HepG2 (cell line): ENCODE measurements around the gene COPZ1. TPM values are rescaled to one million over a fixed set of nuclear protein-coding genes. Genes with fewer than 3 reads are reported as not detected.

Source experiments
- ATAC-seq: fragments of 200-7000 bp; cut with Tn5 transposase; 3 replicates; pipeline ENCODE4 v1.9.1; 2020; ENCODE audit warnings: mild to moderate bottlenecking, moderate library complexity
- BruUV-seq: library from RNA; stranded (reverse); fragments of 400-500 nt; replicated peaks from 2 replicates; lab custom pipeline; 2021; lab: Mats Ljungman, UMichigan
- CTCF ChIA-PET: fragments of 300-600 bp; formaldehyde crosslinking; extraction: SDS; loops from one replicate; lab custom pipeline; 2021; ENCODE audit warnings: low total read pairs, inconsistent platforms, low intra/inter-chr PET ratio; lab: Yijun Ruan, JAX
- POLR2A ChIA-PET: fragments of 350-600 bp; sonication (Branson Sonifier 250); formaldehyde crosslinking; loops from one replicate; lab custom pipeline; 2020; ENCODE audit warnings: antibody characterized with exemption, inconsistent platforms; lab: Yijun Ruan, JAX
- DNase-seq: peaks from one replicate; pipeline ENCODE4 v3.0.0-alpha.2; 2015; ENCODE audit warnings: low spot score
- FAIRE-seq: peaks from 3 replicates; lab custom pipeline; 2011; peaks lifted over from hg19 to GRCh38; lab: Jason Lieb, UNC
- H2AFZ ChIP-seq: one replicate; pipeline ENCODE4 v1.6.1; 2011; ENCODE audit warnings: low read length, inconsistent platforms
- H3K27ac ChIP-seq: fragments of 300-600 bp; 3 replicates; pipeline ENCODE4 v1.8.0; 2011; ENCODE audit warnings: mixed run types, mild to moderate bottlenecking, mixed read lengths, low read length, inconsistent platforms; ENCODE audit not compliant: insufficient read depth; ENCODE audit errors: extremely low read length
- H3K27me3 ChIP-seq, 2 experiments: fragments of 200-600 bp in 1 of 2; 2 replicates in 1 of 2; 3 replicates in 1 of 2; pipeline versions ENCODE4 v1.6.0 to v1.8.0; 2011; ENCODE audit warnings: low read length in 2 of 2, mild to moderate bottlenecking in 2 of 2, moderate library complexity in 2 of 2, inconsistent platforms in 1 of 2; ENCODE audit not compliant: insufficient read depth in 2 of 2, control insufficient read depth in 1 of 2
- H3K36me3 ChIP-seq, 2 experiments: fragments of 200-600 bp in 1 of 2; replicated peaks in 1 of 2; 2 replicates in 1 of 2; 3 replicates in 1 of 2; pipeline versions ENCODE4 v1.5.1 to v1.8.0; 2011; ENCODE audit warnings: low read length in 2 of 2, inconsistent platforms in 1 of 2; ENCODE audit not compliant: insufficient read depth in 2 of 2, control insufficient read depth in 1 of 2
- H3K4me1 ChIP-seq: 2 replicates; pipeline ENCODE4 v1.5.1; 2012; ENCODE audit warnings: low read length, inconsistent platforms; ENCODE audit not compliant: insufficient read depth
- H3K4me2 ChIP-seq: 2 replicates; pipeline ENCODE4 v1.6.0; 2011; ENCODE audit warnings: low read depth, low read length, inconsistent platforms
- H3K4me3 ChIP-seq, 3 experiments: fragments of 200-600 bp in 1 of 3; sonication (generic), shearing (Covaris generic) in 1 of 3; replicated peaks in 1 of 3; 2 replicates each; pipeline ENCODE4 v1.5.1; 2011 to 2016; ENCODE audit warnings: low read length in 3 of 3, inconsistent platforms in 2 of 3, low read depth in 2 of 3, mild to moderate bottlenecking in 2 of 3, control low read depth in 1 of 3, mixed read lengths in 1 of 3; ENCODE audit not compliant: insufficient read depth in 1 of 3
- H3K79me2 ChIP-seq: one replicate; pipeline ENCODE4 v1.6.1; 2011; ENCODE audit warnings: low read length, inconsistent platforms; ENCODE audit not compliant: insufficient read depth
- H3K9ac ChIP-seq: 2 replicates; pipeline ENCODE4 v1.6.0; 2011; ENCODE audit warnings: mild to moderate bottlenecking, low read depth, low read length, inconsistent platforms; ENCODE audit not compliant: insufficient read depth
- H3K9me3 ChIP-seq: 2 replicates; pipeline ENCODE4 v1.5.1; 2012; ENCODE audit warnings: mild to moderate bottlenecking, low read length
- H4K20me1 ChIP-seq: 2 replicates; pipeline ENCODE4 v1.6.0; 2011; ENCODE audit warnings: inconsistent platforms, mild to moderate bottlenecking, low read length, moderate library complexity; ENCODE audit not compliant: insufficient read depth
- AKAP8 ChIP-seq: sonication (generic); formaldehyde crosslinking; IDR thresholded peaks from 2 replicates; pipeline ENCODE4 v1.5.1; 2020; ENCODE audit warnings: mild to moderate bottlenecking, missing genetic modification reagents
- ASH2L ChIP-seq: fragments of 300-600, 200-600 bp; sonication (generic); IDR thresholded peaks from 2 replicates; pipeline ENCODE4 v1.7.0; 2017; ENCODE audit warnings: low read depth, mild to moderate bottlenecking, moderate library complexity, mixed read lengths, low read length; ENCODE audit not compliant: insufficient read length
- CCDC6 ChIP-seq: sonication (generic); formaldehyde crosslinking; IDR thresholded peaks from 2 replicates; pipeline ENCODE4 v1.8.1; 2022; ENCODE audit warnings: mild to moderate bottlenecking, missing genetic modification reagents, moderate library complexity
- GZF1 ChIP-seq: sonication (generic); formaldehyde crosslinking; IDR thresholded peaks from 2 replicates; pipeline ENCODE4 v1.5.1; 2020; ENCODE audit warnings: mild to moderate bottlenecking, missing genetic modification reagents
- KAT2B ChIP-seq: fragments of 150-350 bp; IDR thresholded peaks from 2 replicates; pipeline ENCODE4 v1.6.1; 2014; ENCODE audit warnings: low read depth, low read length, borderline replicate concordance
- NFE2L2 ChIP-seq: fragments of 150-350 bp; IDR thresholded peaks from 2 replicates; pipeline ENCODE4 v1.6.1; 2014; ENCODE audit warnings: low read length
- RBFOX2 ChIP-seq: fragments of 200-400 bp; formaldehyde crosslinking; IDR thresholded peaks from 2 replicates; pipeline ENCODE4 v1.6.1; 2017; ENCODE audit warnings: low read depth, mild to moderate bottlenecking, low read length
- SYNCRIP ChIP-seq: fragments of 200-400 bp; formaldehyde crosslinking; IDR thresholded peaks from 2 replicates; pipeline ENCODE4 v1.6.1; 2018; ENCODE audit warnings: mild to moderate bottlenecking, low read depth, low read length; ENCODE audit not compliant: insufficient read depth
- TARDBP ChIP-seq: sonication (generic); formaldehyde crosslinking; IDR thresholded peaks from 2 replicates; pipeline ENCODE4 v1.8.0; 2022; ENCODE audit warnings: mild to moderate bottlenecking, missing genetic modification reagents
- ZC3H4 ChIP-seq: sonication (generic); formaldehyde crosslinking; IDR thresholded peaks from 2 replicates; pipeline ENCODE4 v1.4.0; 2020; ENCODE audit warnings: missing genetic modification reagents, borderline replicate concordance
- ZMYM4 ChIP-seq: sonication (generic); formaldehyde crosslinking; IDR thresholded peaks from 2 replicates; pipeline ENCODE4 v1.8.1; 2023; ENCODE audit warnings: mild to moderate bottlenecking, missing genetic modification reagents
- ZNF225 ChIP-seq: sonication (generic); formaldehyde crosslinking; IDR thresholded peaks from 2 replicates; pipeline ENCODE4 v1.4.0; 2020; ENCODE audit warnings: mild to moderate bottlenecking, missing genetic modification reagents
- ZNF605 ChIP-seq: sonication (generic); formaldehyde crosslinking; IDR thresholded peaks from 2 replicates; pipeline ENCODE4 v1.8.0; 2022; ENCODE audit warnings: mild to moderate bottlenecking, missing genetic modification reagents
- ZNF782 ChIP-seq: sonication (generic); formaldehyde crosslinking; IDR thresholded peaks from 2 replicates; pipeline ENCODE4 v1.4.0; 2020; ENCODE audit warnings: missing genetic modification reagents, mild to moderate bottlenecking, borderline replicate concordance
- ZNF878 ChIP-seq: sonication (generic); formaldehyde crosslinking; IDR thresholded peaks from 2 replicates; pipeline ENCODE4 v1.8.1; 2023; ENCODE audit warnings: mild to moderate bottlenecking, missing genetic modification reagents, moderate library complexity
- ZNF883 ChIP-seq: sonication (generic); formaldehyde crosslinking; IDR thresholded peaks from 2 replicates; pipeline ENCODE4 v1.5.1; 2020; ENCODE audit warnings: mild to moderate bottlenecking, missing genetic modification reagents; ENCODE audit errors: not compliant biosample characterization
- WGBS: methylation state at CpG from one replicate; pipeline ENCODE4 v1.1.6; 2017; ENCODE audit warnings: low lambda C conversion rate; 5-methylcytosine and 5-hydroxymethylcytosine counted together
- in situ Hi-C: cut with HindIII; loops from 2 replicates; pipeline ENCODE4 v1.10.0; 2017; ENCODE audit warnings: low pct_unique_long_range_greater_than_20kb; ENCODE audit not compliant: extremely low pct_ligation_motif_present
- intact Hi-C: fragments of 100-400 bp; cut with micrococcal nuclease; formaldehyde crosslinking; loops from one replicate; pipeline ENCODE4 v1.10.0; 2022; ENCODE audit not compliant: unreplicated experiment
- polyA plus RNA-seq, 8 experiments: library from polyadenylated mRNA; depleted of rRNA in 3 of 8; stranded (reverse) in 7 of 8; unstranded in 1 of 8; fragments of >200 nt; fragmentation: Illumina TruSeq in 4 of 8; extraction: Trizol in 4 of 8; gene quantifications; 2 replicates each; pipeline versions ENCODE4 v1.2.1 to v1.2.3, GENCODE V29; 2011 to 2016; ENCODE audit warnings: low read depth in 4 of 8, missing spikeins in 1 of 8, mixed read lengths in 1 of 8; ENCODE audit not compliant: insufficient read depth in 1 of 8
- total RNA-seq, 5 experiments: library from RNA; depleted of rRNA; stranded (reverse); fragments of >200 nt; fragmentation: Illumina TruSeq; extraction: Trizol; gene quantifications; 2 replicates each; pipeline ENCODE4 v1.2.3, GENCODE V29; 2016; ENCODE audit warnings: low read depth in 1 of 5
- TF ChIP-seq, protein P1 (sequence below): sonication (generic); formaldehyde crosslinking; IDR thresholded peaks from 2 replicates; pipeline ENCODE4 v1.4.0; 2020; ENCODE audit warnings: missing genetic modification reagents
- TF ChIP-seq, protein P2 (sequence below): sonication (generic); formaldehyde crosslinking; IDR thresholded peaks from 2 replicates; pipeline ENCODE4 v1.5.0; 2020; ENCODE audit warnings: mild to moderate bottlenecking, missing genetic modification reagents

Gene COPZ1
- total and polyA plus RNA-seq, 2 of the 13 experiments (the other 11 are each of a cell fraction or from before 2014, with no cell fraction given): 125 to 184 TPM

DNA sequence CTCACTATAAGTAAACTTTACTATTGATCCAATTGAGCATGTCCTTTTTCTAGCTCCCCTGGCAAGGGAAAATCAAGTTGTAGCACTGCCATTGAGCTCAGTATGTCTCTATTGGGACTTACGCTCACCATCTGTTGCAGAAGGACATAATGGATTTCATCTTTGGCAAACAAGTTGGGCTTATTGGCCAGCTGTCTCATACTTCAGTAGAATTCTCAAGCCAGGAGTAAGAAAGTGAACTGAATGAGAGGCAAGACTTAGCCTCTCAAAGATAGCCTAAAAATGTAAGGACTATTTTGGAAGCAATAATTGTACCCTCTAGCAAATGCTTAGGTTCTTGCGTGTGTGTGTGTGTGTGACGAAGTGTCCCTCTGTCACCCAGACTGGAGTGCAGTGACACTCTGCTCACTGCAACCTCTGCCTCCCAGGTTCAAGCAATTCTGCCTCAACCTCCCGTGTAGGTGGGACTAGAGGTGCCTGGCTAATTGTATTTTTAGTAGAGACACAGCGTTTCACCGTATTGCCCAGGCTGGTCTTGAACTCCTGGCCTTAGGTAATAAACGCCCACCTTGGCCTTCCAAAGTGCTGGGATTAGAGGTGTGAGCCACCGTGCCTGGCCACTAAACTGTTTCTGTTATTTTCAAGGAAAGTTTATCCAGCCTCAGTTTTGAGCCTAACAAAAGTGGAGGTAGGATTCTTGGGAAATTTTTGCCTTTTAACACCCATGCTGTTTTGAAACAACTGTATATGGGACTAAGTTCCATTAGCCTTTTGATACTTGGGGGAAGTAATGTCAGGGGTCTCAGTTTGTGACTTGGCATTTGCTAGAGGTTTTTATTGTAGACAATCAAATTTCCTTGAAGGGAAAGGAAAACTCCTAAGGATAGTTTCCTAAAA is 37.4 kb upstream of the COPZ1 start:
- ChIA-PET CTCF (no interaction called here), POLR2A (interaction anchor here (0.8 to 14.6 kb wide), 13 partner anchors 8 to 71 kb away, joined by 3 to 176 read pairs (median 8); partner anchors contain the start of genes CBX5, COPZ1, HNRNPA1 and NFE2)
- Histone ChIP-seq H3K9me3 (no peaks in the 10 kb centered on the region), H3K27ac (peak overlapping the region; percentile 13), H3K27me3 (no peaks in the 10 kb centered on the region), H2AFZ (no peak overlapping the region), H3K4me3 (no peak overlapping the region), H3K4me1 (peaks cover 43% of the 10 kb centered on the region), H3K9ac (no peak overlapping the region), H4K20me1 (peaks cover 58% of the 10 kb centered on the region), H3K36me3 (peaks cover 15 to 48% of the 10 kb centered on the region in 2 experiments), H3K79me2 (peaks cover 21% of the 10 kb centered on the region), H3K4me2 (no peak overlapping the region)
- in situ Hi-C loops: no loop called here
- intact Hi-C loops: no loop called here
- 76% methylated on average over 8 of the region's 8 CpGs for WGBS
- no TSS peak for BruUV-seq
- DNase-seq (no peak), ATAC-seq (no peak), FAIRE-seq (no peak)
- TF ChIP-seq ZNF878 (CRISPR knock-in tag) (no peak), ZNF782 (CRISPR knock-in tag) (no peak), GZF1 (no peak), NFE2L2 (no peak), SYNCRIP (no peak), CCDC6 (CRISPR knock-in tag) (0 out of 2 replicates have a peak, but pooled peaks have one; percentile 17), AKAP8 (CRISPR knock-in tag) (no peak), ASH2L (no peak), KAT2B (no peak), ZNF605 (no peak), ZNF883 (CRISPR knock-in tag) (no peak), ZC3H4 (peak; percentile 81; the same call in 1 of the 2 replicates), ZMYM4 (CRISPR knock-in tag) (no peak), RBFOX2 (peak; percentile 1), ZNF225 (CRISPR knock-in tag) (no peak), TARDBP (CRISPR knock-in tag) (peak; percentile 39; the same call in 1 of the 2 replicates)
- TF ChIP-seq, protein P1, sequence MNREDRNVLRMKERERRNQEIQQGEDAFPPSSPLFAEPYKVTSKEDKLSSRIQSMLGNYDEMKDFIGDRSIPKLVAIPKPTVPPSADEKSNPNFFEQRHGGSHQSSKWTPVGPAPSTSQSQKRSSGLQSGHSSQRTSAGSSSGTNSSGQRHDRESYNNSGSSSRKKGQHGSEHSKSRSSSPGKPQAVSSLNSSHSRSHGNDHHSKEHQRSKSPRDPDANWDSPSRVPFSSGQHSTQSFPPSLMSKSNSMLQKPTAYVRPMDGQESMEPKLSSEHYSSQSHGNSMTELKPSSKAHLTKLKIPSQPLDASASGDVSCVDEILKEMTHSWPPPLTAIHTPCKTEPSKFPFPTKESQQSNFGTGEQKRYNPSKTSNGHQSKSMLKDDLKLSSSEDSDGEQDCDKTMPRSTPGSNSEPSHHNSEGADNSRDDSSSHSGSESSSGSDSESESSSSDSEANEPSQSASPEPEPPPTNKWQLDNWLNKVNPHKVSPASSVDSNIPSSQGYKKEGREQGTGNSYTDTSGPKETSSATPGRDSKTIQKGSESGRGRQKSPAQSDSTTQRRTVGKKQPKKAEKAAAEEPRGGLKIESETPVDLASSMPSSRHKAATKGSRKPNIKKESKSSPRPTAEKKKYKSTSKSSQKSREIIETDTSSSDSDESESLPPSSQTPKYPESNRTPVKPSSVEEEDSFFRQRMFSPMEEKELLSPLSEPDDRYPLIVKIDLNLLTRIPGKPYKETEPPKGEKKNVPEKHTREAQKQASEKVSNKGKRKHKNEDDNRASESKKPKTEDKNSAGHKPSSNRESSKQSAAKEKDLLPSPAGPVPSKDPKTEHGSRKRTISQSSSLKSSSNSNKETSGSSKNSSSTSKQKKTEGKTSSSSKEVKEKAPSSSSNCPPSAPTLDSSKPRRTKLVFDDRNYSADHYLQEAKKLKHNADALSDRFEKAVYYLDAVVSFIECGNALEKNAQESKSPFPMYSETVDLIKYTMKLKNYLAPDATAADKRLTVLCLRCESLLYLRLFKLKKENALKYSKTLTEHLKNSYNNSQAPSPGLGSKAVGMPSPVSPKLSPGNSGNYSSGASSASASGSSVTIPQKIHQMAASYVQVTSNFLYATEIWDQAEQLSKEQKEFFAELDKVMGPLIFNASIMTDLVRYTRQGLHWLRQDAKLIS (CRISPR knock-in tag): 0 out of 2 replicates have a peak, but pooled peaks have one; percentile 34
- TF ChIP-seq, protein P2, sequence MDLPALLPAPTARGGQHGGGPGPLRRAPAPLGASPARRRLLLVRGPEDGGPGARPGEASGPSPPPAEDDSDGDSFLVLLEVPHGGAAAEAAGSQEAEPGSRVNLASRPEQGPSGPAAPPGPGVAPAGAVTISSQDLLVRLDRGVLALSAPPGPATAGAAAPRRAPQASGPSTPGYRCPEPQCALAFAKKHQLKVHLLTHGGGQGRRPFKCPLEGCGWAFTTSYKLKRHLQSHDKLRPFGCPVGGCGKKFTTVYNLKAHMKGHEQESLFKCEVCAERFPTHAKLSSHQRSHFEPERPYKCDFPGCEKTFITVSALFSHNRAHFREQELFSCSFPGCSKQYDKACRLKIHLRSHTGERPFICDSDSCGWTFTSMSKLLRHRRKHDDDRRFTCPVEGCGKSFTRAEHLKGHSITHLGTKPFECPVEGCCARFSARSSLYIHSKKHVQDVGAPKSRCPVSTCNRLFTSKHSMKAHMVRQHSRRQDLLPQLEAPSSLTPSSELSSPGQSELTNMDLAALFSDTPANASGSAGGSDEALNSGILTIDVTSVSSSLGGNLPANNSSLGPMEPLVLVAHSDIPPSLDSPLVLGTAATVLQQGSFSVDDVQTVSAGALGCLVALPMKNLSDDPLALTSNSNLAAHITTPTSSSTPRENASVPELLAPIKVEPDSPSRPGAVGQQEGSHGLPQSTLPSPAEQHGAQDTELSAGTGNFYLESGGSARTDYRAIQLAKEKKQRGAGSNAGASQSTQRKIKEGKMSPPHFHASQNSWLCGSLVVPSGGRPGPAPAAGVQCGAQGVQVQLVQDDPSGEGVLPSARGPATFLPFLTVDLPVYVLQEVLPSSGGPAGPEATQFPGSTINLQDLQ (CRISPR knock-in tag): no peak
